ENCODE measurements around the gene SCFD2. TPM values are rescaled to one million over a fixed set of nuclear protein-coding genes. Genes with fewer than 3 reads are reported as not detected.
A peak's percentile ranks its signal among the peaks of the same experiment; 100 is the strongest.

Gene SCFD2
- total and polyA plus RNA-seq, 9 donors = 5.1 to 42.1 (median 13.5) TPM

- Histone ChIP-seq H3K9me3 (no peaks in the 10 kb centered on the region), H3K4me1 (ENCODE audit: insufficient read depth) (peaks cover 2% of the 10 kb centered on the region), H3K27me3 (no peaks in the 10 kb centered on the region), H3K36me3 (no peaks in the 10 kb centered on the region), H3K4me3 (no peak overlapping the region), H3K27ac (no peak overlapping the region)
- WGBS, 3 donors = 90 to 92% (median 92%) methylated on average over 5 of the region's 5 CpGs
- intact Hi-C loops (cut with DNase I) = no loop called here
- DNase-seq = no peak
- TF ChIP-seq EP300 (IDR thresholded peaks at IDR 0.05) (no peak), CTCF (IDR thresholded peaks at IDR 0.05) (no peak), POLR2A (IDR thresholded peaks at IDR 0.05) (no peak)
Measured at GRCh38 chr4:52948057-52948423, 417.8 kb downstream of the SCFD2 start.

DNA sequence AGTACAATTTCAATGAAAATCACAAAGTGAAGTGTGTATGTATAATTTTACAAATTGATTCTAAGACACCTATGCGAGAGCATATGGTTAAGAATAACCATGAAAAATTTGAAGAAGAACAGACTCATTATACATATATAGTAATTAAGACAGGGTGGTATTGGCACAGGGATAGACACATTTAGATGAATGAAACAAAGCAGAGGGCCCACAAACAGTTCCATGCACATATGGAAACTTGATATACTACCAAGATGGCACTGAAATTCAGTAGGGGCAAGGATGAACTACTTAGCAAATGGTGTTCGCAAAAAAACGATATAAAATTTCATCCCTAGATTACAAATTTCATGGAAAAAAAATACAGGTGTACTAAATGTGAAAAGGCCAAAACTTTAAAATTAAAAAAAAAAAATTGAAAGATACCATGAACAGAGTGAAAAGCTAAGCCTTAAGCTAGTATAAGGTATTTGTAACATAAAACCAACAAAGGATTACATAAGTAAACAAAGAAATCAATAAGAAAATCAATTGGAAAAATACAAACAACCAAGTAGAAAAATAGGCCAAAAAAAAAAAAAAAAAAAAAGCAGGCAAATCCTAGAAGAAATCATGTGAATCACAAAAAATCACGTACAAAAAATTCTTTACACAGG is 418.3 kb downstream of the SCFD2 start:
- no peak for TF ChIP-seq CTCF (IDR thresholded peaks at IDR 0.05)
- no peak for TF ChIP-seq POLR2A (IDR thresholded peaks at IDR 0.05)
- no peak for TF ChIP-seq EP300 (IDR thresholded peaks at IDR 0.05)

GRCh38 chr4:52946855-52947254 is 419.0 kb downstream of the SCFD2 start:
- no peaks in the 10 kb centered on the region for H3K27me3 ChIP-seq
- peaks cover 2% of the 10 kb centered on the region for H3K4me1 ChIP-seq (ENCODE audit: insufficient read depth)
- H3K36me3 ChIP-seq = no peaks in the 10 kb centered on the region
- no peaks in the 10 kb centered on the region for H3K9me3 ChIP-seq
- 69 to 74% (median 73%) methylated on average over 4 of the region's 4 CpGs for WGBS, 3 donors
- intact Hi-C loops (cut with DNase I) = no loop called here
- H3K27ac ChIP-seq = peak overlapping the region in 1 of 2 donors; percentile 19
- DNase-seq = no peak
- TF ChIP-seq EP300 (IDR thresholded peaks at IDR 0.05) (no peak), POLR2A (IDR thresholded peaks at IDR 0.05) (no peak), CTCF (IDR thresholded peaks at IDR 0.05) (no peak)
- H3K4me3 ChIP-seq = no peak overlapping the region

More for the DNA sequence above, 418.3 kb downstream of the SCFD2 start:
- no peak for DNase-seq
- no peak overlapping the region for H3K4me3 ChIP-seq
- peaks cover 2% of the 10 kb centered on the region for H3K4me1 ChIP-seq (ENCODE audit: insufficient read depth)
- no peaks in the 10 kb centered on the region for H3K9me3 ChIP-seq
- H3K36me3 ChIP-seq = no peaks in the 10 kb centered on the region
- WGBS, 3 donors = 92 to 95% (median 94%) methylated on average over 4 of the region's 4 CpGs
- intact Hi-C loops (cut with DNase I) = no loop called here
- no peak overlapping the region for H3K27ac ChIP-seq
- no peaks in the 10 kb centered on the region for H3K27me3 ChIP-seq

- H3K4me3 ChIP-seq = no peak overlapping the region
- H3K27ac ChIP-seq = peak overlapping the region in 1 of 2 donors; percentile 19
- WGBS, 3 donors = 26 to 33% (median 30%) methylated on average over 2 of the region's 2 CpGs
- no peaks in the 10 kb centered on the region for H3K27me3 ChIP-seq
- intact Hi-C loops (cut with DNase I) = no loop called here
- peaks cover 2% of the 10 kb centered on the region for H3K4me1 ChIP-seq (ENCODE audit: insufficient read depth)
- no peak for TF ChIP-seq EP300 (IDR thresholded peaks at IDR 0.05)
- TF ChIP-seq POLR2A (IDR thresholded peaks at IDR 0.05) = no peak
- TF ChIP-seq CTCF (IDR thresholded peaks at IDR 0.05) = no peak
- no peaks in the 10 kb centered on the region for H3K9me3 ChIP-seq
- DNase-seq = no peak
- no peaks in the 10 kb centered on the region for H3K36me3 ChIP-seq
Measured at GRCh38 chr4:52945982-52946381, 419.9 kb downstream of the SCFD2 start.

Data from ovary (tissue), 9 donors.